Nephron progenitor cell (in vitro differentiated cells): Measurements from ENCODE around the gene PTS.

Experiments used
- DNase-seq: peaks from one replicate; pipeline ENCODE4 v3.0.0; 2021
- H3K27ac Mint-ChIP-seq: 2 replicates; pipeline ENCODE4 v1.8.0; 2021; ENCODE audit warnings: mild to moderate bottlenecking, moderate library complexity, mixed read lengths
- H3K27me3 Mint-ChIP-seq: 2 replicates; pipeline ENCODE4 v1.8.0; 2021; ENCODE audit warnings: mild to moderate bottlenecking, low read depth, mixed read lengths; ENCODE audit not compliant: poor library complexity
- H3K36me3 Mint-ChIP-seq: 2 replicates; pipeline ENCODE4 v1.8.0; 2021; ENCODE audit warnings: low read depth, mixed read lengths
- H3K4me1 Mint-ChIP-seq: 2 replicates; pipeline ENCODE4 v1.8.0; 2021; ENCODE audit warnings: mixed read lengths
- H3K4me3 Mint-ChIP-seq: 2 replicates; pipeline ENCODE4 v1.8.0; 2021; ENCODE audit warnings: mild to moderate bottlenecking, moderate library complexity, mixed read lengths
- H3K9me3 Mint-ChIP-seq: 2 replicates; pipeline ENCODE4 v1.8.0; 2021; ENCODE audit warnings: mild to moderate bottlenecking, moderate library complexity, mixed read lengths
- TF ChIP-seq, protein P1 (sequence below): fragments of 200-600 bp; sonication (generic); IDR thresholded peaks from 2 replicates; pipeline ENCODE4 v1.5.0; 2021; ENCODE audit warnings: antibody characterized with exemption

The PTS gene

DNA sequence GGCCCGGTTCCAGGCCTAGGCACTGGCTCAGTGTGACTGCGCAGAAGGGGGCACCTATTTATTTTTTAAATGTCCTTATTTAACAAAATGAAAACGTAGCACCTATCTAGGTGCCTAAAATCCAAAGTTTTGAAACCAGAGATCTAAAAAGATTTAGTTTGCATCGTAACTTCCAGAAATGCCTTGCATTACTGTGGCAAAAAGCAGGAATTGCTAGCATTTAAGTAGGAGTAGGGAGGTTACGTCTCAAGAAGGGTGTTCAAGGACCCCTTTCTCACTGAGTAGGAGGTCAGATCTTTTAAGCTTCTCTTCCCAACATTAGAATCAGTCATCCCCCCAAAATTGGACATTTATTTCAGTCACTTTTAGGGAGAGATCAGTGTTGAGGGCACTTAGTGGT is 42.2 kb downstream of the PTS start:
- Mint-ChIP-seq H3K27me3 (peaks cover 17% of the 10 kb centered on the region), H3K9me3 (no peaks in the 10 kb centered on the region), H3K4me3 (no peak overlapping the region), H3K36me3 (no peaks in the 10 kb centered on the region), H3K4me1 (peaks cover 5% of the 10 kb centered on the region), H3K27ac (no peak overlapping the region)
- TF ChIP-seq, protein P1, sequence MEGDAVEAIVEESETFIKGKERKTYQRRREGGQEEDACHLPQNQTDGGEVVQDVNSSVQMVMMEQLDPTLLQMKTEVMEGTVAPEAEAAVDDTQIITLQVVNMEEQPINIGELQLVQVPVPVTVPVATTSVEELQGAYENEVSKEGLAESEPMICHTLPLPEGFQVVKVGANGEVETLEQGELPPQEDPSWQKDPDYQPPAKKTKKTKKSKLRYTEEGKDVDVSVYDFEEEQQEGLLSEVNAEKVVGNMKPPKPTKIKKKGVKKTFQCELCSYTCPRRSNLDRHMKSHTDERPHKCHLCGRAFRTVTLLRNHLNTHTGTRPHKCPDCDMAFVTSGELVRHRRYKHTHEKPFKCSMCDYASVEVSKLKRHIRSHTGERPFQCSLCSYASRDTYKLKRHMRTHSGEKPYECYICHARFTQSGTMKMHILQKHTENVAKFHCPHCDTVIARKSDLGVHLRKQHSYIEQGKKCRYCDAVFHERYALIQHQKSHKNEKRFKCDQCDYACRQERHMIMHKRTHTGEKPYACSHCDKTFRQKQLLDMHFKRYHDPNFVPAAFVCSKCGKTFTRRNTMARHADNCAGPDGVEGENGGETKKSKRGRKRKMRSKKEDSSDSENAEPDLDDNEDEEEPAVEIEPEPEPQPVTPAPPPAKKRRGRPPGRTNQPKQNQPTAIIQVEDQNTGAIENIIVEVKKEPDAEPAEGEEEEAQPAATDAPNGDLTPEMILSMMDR = no peak
- no peak for DNase-seq

DNA sequence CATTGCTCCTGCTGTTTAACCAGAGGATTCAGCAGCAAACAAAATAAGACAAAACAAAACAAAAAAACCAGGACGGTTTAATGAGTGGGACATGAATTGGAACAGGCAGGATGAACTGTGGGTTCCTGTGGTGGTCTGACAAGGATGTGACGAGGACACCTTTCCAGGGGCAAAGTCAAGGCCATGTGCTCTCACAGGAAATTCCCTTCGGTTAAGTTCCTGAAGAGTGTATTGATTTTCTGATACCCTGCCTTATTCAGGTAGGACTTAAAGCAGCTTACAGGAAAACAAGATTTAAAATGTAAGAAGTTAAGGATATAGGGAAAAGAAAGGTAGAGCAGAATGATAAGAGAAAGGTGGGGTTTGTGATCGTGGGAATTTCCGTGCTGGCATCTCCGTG is 42.9 kb downstream of the PTS start:
- DNase-seq = no peak
- Mint-ChIP-seq H3K27ac (no peak overlapping the region), H3K36me3 (no peaks in the 10 kb centered on the region), H3K9me3 (no peaks in the 10 kb centered on the region), H3K27me3 (peaks cover 11% of the 10 kb centered on the region), H3K4me1 (peaks cover 5% of the 10 kb centered on the region), H3K4me3 (no peak overlapping the region)
- TF ChIP-seq, protein P1 = no peak

DNA sequence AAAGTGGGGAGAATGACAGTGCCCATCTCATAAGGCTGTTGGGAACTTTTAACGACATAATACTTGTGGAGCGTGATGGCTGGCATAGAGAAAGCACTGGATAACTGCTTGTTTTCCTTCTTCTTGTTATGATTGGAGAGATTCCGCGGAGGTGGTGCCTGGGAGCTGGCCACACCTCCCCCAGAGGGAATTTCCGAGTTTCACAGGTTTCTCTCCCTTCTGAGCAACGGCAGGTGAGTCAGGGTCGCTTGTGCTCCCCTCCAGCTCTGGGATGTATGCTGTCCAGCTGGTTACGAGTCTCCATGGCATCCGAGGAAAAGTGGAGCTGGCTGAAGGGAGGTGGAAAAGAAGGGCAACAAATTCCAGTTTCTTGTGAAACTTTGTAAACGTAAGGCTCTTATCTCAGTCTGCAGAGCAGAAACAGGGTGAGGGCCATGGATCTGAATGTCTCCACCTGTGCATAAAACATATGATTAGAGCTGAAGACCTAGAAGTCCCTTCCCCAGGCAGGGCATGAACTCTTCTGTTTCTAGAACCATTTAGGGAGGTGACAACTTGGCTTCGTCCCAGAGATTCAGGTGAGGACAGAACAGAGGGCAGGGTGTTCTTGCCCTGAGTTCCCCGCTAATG is 44.4 kb downstream of the PTS start:
- peaks cover 5% of the 10 kb centered on the region for H3K4me1 Mint-ChIP-seq
- no peaks in the 10 kb centered on the region for H3K36me3 Mint-ChIP-seq
- no peaks in the 10 kb centered on the region for H3K9me3 Mint-ChIP-seq
- H3K4me3 Mint-ChIP-seq = no peak overlapping the region
- DNase-seq = no peak
- TF ChIP-seq, protein P1 = no peak
- no peak overlapping the region for H3K27ac Mint-ChIP-seq
- H3K27me3 Mint-ChIP-seq = peaks cover 8% of the 10 kb centered on the region

DNA sequence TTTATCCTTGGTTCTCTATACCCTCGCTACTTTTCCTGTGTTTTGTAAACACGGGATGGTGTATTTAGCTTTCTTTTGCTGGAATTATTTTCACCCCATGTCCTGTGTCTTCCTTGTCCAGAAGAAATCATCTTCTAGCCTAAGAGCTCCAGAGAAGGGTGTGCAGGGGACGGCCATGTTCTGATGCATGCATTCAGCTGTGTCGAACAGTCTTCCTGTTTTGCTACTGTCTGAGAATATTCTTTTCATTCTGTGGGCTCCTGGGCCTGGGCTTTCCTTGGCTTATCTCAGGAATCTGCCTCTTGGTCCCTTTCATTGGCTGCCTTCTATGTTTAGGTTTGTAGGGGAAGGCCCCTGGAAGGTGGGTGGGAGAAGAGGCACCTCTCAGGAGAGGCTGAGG is 45.0 kb downstream of the PTS start:
- Mint-ChIP-seq H3K4me1 (peaks cover 5% of the 10 kb centered on the region), H3K4me3 (no peak overlapping the region), H3K27ac (no peak overlapping the region), H3K36me3 (no peaks in the 10 kb centered on the region), H3K9me3 (no peaks in the 10 kb centered on the region), H3K27me3 (peaks cover 8% of the 10 kb centered on the region)
- DNase-seq = no peak
- TF ChIP-seq, protein P1 = no peak

DNA sequence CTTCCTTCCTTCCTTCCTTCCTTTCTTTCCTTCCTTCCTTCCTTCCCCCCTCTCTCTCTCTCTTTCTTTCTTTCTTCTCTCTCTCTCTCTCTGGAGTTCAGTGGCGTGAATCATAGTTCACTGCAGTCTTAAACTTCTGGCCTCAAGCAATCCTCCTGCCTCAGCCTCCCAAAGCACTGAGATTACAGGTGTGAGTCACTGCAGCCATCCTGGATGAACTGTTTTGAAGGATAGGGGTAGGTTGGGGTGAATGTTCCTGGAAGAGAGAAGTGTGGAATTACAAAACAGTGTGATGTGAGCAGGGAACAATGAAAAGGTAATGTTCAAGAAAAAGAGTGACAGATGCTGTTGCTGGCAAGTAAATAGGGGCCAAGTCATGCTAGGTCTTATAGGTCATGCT is 46.8 kb downstream of the PTS start:
- Mint-ChIP-seq H3K27me3 (peaks cover 8% of the 10 kb centered on the region), H3K27ac (no peak overlapping the region), H3K4me1 (no peaks in the 10 kb centered on the region), H3K9me3 (no peaks in the 10 kb centered on the region), H3K36me3 (no peaks in the 10 kb centered on the region), H3K4me3 (no peak overlapping the region)
- DNase-seq = no peak
- TF ChIP-seq, protein P1 = no peak

DNA sequence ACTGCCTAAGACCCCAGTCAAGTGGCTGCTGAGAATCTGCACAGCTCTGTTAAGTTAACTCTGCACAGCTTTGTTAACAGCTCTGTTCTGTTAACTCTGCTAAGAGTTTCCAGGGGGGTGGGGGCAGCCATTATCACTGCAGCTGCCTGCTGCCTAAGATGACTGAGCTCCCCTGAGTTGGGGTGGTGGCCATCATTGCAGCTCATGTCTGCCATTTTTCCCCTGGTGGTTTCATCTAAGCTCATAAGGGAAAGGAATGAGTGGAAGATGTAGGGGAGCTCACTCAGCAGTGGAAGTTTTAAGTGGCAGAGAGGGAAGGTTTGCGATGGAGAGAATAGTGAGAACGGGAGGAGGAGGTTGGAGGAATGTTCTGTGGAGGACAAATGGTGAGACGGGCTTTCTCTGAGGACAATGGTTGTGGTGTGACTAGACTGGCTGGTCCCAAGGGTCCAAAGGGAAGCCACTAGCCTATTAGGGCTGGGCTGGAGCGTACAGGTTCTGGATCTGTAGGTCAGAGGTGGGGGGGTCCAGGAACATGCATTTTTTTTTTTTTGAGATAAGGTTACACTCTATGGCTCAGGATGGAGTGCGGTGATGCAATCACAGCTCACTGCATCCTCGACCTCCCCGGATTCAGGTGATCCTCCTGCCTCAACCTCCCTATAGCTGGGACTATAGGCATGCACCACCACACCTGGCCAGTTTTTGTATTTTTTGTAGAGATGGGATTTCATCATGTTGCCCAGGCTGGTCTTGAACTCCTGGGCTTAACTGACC is 48.0 kb downstream of the PTS start:
- no peaks in the 10 kb centered on the region for H3K9me3 Mint-ChIP-seq
- TF ChIP-seq, protein P1 = no peak
- no peak overlapping the region for H3K27ac Mint-ChIP-seq
- H3K27me3 Mint-ChIP-seq = peaks cover 4% of the 10 kb centered on the region
- no peak overlapping the region for H3K4me3 Mint-ChIP-seq
- no peaks in the 10 kb centered on the region for H3K4me1 Mint-ChIP-seq
- no peak for DNase-seq
- H3K36me3 Mint-ChIP-seq = no peaks in the 10 kb centered on the region
